GM12864 (cell line): ENCODE measurements around the gene CYBA.
A peak's percentile ranks its signal among the peaks of the same experiment; 100 is the strongest.

ENCODE experiments used
- DNase-seq: peaks from one replicate; pipeline ENCODE4 v3.0.0-alpha.2; 2011; ENCODE audit warnings: low read depth
- H3K4me3 ChIP-seq: 2 replicates; pipeline ENCODE4 v1.5.1; 2011; ENCODE audit warnings: mild to moderate bottlenecking, low read depth, low read length, control low read depth
- CTCF ChIP-seq: IDR thresholded peaks from 2 replicates; pipeline ENCODE4 v1.5.1; 2011; ENCODE audit warnings: low read depth, mild to moderate bottlenecking, moderate library complexity, low read length, control low read depth, inconsistent platforms; ENCODE audit errors: missing control alignments

Gene CYBA

GRCh38 chr16:88650749-88651275 lies at the start of gene CYBA:
TSS of gene CYBA (minus strand) at chr16:88651053. CDS start at chr16:88651013, 40 bp downstream.
- peak; percentile 60 for DNase-seq
- H3K4me3 ChIP-seq: peak within 1 kb of the TSS; percentile 94
- TF ChIP-seq CTCF: no peak

GRCh38 chr16:88700322-88700635 lies 49.4 kb upstream of the CYBA start:
- no peak overlapping the region for H3K4me3 ChIP-seq
- TF ChIP-seq CTCF: no peak
- no peak for DNase-seq

- no peak overlapping the region for H3K4me3 ChIP-seq
- TF ChIP-seq CTCF: no peak
- DNase-seq: no peak
These were observed 48.3 kb upstream of the CYBA start for GRCh38 chr16:88699180-88699579.

- H3K4me3 ChIP-seq: no peak overlapping the region
- no peak for DNase-seq
- TF ChIP-seq CTCF: no peak
These were observed 47.8 kb upstream of the CYBA start for GRCh38 chr16:88698646-88699045.

- no peak overlapping the region for H3K4me3 ChIP-seq
- TF ChIP-seq CTCF: peak; percentile 24
- DNase-seq: no peak
These were observed 47.2 kb upstream of the CYBA start for GRCh38 chr16:88697831-88698615.

- H3K4me3 ChIP-seq: no peak overlapping the region
- no peak for TF ChIP-seq CTCF
- DNase-seq: no peak
These were observed 46.4 kb upstream of the CYBA start for GRCh38 chr16:88697116-88697830.
